ENCODE results near the gene NUDT14.

NUDT14 gene

GRCh38 chr14:105144026-105144665 lies 37.0 kb downstream of the NUDT14 start:
- H3K4me3 ChIP-seq (ENCODE audit: low read depth, low read length) = no peak overlapping the region
- no peak for DNase-seq (ENCODE audit: low read depth)
- no peak for TF ChIP-seq CTCF (conservative IDR thresholded peaks at IDR 0.05; ENCODE audit: low read depth, low read length)

- H3K4me3 ChIP-seq (ENCODE audit: low read depth, low read length) = no peak overlapping the region
- TF ChIP-seq CTCF (conservative IDR thresholded peaks at IDR 0.05; ENCODE audit: low read depth, low read length) = no peak
- DNase-seq (ENCODE audit: low read depth) = no peak
Observed at GRCh38 chr14:105143451-105144025, 37.6 kb downstream of the NUDT14 start.

GRCh38 chr14:105142651-105143450 lies 38.3 kb downstream of the NUDT14 start:
- no peak for DNase-seq (ENCODE audit: low read depth)
- H3K4me3 ChIP-seq (ENCODE audit: low read depth, low read length) = no peak overlapping the region
- no peak for TF ChIP-seq CTCF (conservative IDR thresholded peaks at IDR 0.05; ENCODE audit: low read depth, low read length)

- no peak overlapping the region for H3K4me3 ChIP-seq (ENCODE audit: low read depth, low read length)
- DNase-seq (ENCODE audit: low read depth) = no peak
- TF ChIP-seq CTCF (conservative IDR thresholded peaks at IDR 0.05; ENCODE audit: low read depth, low read length) = no peak
Observed at GRCh38 chr14:105141486-105142281, 39.4 kb downstream of the NUDT14 start.

- TF ChIP-seq CTCF (conservative IDR thresholded peaks at IDR 0.05; ENCODE audit: low read depth, low read length) = no peak
- no peak overlapping the region for H3K4me3 ChIP-seq (ENCODE audit: low read depth, low read length)
- no peak for DNase-seq (ENCODE audit: low read depth)
Observed at GRCh38 chr14:105141026-105141425, 40.1 kb downstream of the NUDT14 start.

GRCh38 chr14:105140581-105140980 lies 40.5 kb downstream of the NUDT14 start:
- no peak for TF ChIP-seq CTCF (conservative IDR thresholded peaks at IDR 0.05; ENCODE audit: low read depth, low read length)
- no peak overlapping the region for H3K4me3 ChIP-seq (ENCODE audit: low read depth, low read length)
- no peak for DNase-seq (ENCODE audit: low read depth)
